Measurements from ENCODE around the gene MRPL42.

- TF ChIP-seq CTCF (IDR thresholded peaks at IDR 0.05) = no peak
- TF ChIP-seq EZH2 (IDR thresholded peaks at IDR 0.05; ENCODE audit: borderline replicate concordance, insufficient read depth, low read depth, low read length, poor library complexity, severe bottlenecking) = no peak
These were observed 96.7 kb downstream of the MRPL42 start for GRCh38 chr12:93563807-93564538.
